KOPT-K1 (cell line): ENCODE results near the gene RNF212.
"Not testable (repeated sequence)": the region's sequence is repeated elsewhere in the genome, so short reads cannot be mapped to it uniquely, and the experiment has no call there.

ENCODE experiments used
- H3K27ac ChIP-seq: fragments of 200-600 bp; sonication (generic); 2 replicates; pipeline ENCODE4 v1.5.1; 2016; ENCODE audit warnings: antibody characterized with exemption, mild to moderate bottlenecking, low read depth, low read length; ENCODE audit not compliant: poor library complexity, severe bottlenecking
- H3K36me3 ChIP-seq: fragments of 200-600 bp; sonication (generic); 2 replicates; pipeline ENCODE4 v1.5.1; 2017; ENCODE audit warnings: antibody characterized with exemption, mild to moderate bottlenecking, low read length, moderate library complexity; ENCODE audit not compliant: insufficient read depth
- H3K9me3 ChIP-seq: fragments of 200-600 bp; sonication (generic); 2 replicates; pipeline ENCODE4 v1.5.1; 2017; ENCODE audit warnings: antibody characterized with exemption, low read length, mild to moderate bottlenecking; ENCODE audit not compliant: insufficient read depth, poor library complexity, severe bottlenecking

Gene RNF212

DNA sequence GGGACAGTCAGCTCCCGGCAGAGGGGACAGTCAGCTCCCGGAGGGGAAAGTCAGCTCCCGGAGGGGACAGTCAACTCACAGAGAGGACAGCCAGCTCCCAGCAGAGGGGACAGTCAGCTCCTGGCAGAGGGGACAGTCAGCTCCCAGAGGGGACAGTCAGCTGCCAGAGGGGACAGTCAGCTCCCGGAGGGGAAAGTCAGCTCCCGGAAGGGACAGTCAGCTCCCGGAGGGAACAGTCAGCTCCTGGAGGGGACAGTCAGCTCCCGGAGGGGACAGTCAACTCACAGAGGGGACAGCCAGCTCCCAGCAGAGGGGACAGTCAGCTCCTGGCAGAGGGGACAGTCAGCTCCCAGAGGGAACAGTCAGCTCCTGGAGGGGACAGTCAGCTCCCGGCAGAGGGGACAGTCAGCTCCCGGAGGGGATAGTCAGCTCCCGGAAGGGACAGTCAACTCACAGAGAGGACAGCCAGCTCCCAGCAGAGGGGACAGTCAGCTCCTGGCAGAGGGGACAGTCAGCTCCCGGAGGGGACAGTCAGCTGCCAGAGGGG, 58.6 kb downstream of the RNF212 start:
- not testable (repeated sequence) for H3K9me3 ChIP-seq, H3K27ac ChIP-seq, H3K36me3 ChIP-seq

DNA sequence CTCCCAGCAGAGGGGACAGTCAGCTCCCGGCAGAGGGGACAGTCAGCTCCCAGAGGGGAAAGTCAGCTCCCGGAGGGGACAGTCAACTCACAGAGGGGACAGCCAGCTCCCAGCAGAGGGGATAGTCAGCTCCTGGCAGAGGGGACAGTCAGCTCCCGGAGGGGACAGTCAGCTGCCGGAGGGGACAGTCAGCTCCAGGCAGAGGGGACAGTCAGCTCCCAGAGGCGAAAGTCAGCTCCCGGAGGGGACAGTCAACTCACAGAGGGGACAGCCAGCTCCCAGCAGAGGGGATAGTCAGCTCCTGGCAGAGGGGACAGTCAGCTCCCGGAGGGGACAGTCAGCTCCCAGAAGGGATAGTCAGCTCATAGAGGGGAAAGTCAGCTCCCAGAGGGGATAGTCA, 59.5 kb downstream of the RNF212 start:
- not testable (repeated sequence) for H3K9me3 ChIP-seq, H3K27ac ChIP-seq, H3K36me3 ChIP-seq

DNA sequence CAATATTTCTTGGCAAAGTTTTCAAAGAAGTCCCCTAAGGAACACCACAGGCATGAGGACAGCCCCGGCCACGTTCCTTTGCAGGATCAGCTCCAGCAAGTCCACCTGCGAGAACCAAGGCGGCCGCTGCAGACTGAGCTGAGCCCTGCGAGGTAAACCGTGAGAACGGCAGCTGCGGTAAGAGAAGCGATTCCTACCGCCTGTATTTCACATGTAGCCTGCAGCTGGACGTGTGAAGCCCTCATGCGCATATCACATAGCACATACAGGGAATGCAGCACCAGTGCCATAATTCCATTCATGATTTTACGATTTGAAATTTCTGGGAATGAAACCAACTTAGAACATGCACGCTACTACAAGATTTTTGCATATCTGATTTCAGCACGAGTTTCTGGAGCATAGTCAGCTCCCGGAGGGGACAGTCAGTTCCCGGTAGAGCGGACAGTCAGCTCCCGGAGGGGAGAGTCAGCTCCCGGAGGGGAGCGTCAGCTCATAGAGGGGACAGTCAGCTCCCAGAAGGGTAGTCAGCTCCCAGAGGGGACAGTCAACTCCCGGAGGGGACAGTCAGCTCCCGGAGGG, 60.2 kb downstream of the RNF212 start:
- no peaks in the 10 kb centered on the region for H3K36me3 ChIP-seq
- H3K27ac ChIP-seq, result no peak overlapping the region
- no peaks in the 10 kb centered on the region for H3K9me3 ChIP-seq

DNA sequence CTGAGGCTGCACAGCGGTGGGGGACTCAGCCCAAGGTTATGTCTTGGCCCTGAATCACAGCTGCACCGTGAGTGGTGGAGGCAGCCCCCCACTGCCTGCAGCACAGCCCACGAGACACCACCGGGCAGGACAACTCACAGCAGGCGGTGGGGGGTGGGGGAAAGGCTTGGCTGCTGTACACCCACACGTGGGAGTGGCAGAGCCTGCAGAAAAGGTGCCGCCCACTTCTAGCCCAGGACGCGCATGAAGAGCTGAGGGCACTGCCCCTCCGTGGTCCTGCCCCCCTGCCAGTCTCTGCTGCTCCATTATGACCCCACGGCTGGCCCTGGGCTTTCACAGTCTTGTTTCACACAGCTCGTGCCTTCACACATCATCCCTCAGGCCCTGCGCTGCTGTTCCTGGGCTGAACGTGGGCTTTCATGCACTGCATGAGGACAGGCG, 61.1 kb downstream of the RNF212 start:
- Histone ChIP-seq H3K9me3 (no peaks in the 10 kb centered on the region), H3K36me3 (no peaks in the 10 kb centered on the region), H3K27ac (no peak overlapping the region)

DNA sequence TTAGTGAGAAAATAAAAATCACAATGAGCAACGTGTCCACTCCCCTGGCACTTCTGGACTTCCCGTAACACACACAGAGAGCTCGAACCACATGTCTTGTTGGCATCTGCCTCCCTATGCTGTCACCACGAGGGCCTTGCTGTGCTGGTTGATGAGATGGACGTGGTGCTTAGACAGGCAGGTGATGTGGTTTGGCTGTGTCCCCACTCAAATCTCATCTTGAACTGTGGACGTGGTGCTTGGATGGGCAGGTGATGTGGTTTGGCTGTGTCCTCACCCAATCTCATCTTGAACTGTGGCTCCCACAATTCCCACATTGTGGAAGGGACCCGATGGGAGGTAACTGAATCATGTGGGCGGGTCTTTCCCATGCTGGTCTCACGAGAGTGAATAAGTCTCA, 61.9 kb downstream of the RNF212 start:
- Histone ChIP-seq H3K9me3 (no peaks in the 10 kb centered on the region), H3K36me3 (no peaks in the 10 kb centered on the region), H3K27ac (no peak overlapping the region)

DNA sequence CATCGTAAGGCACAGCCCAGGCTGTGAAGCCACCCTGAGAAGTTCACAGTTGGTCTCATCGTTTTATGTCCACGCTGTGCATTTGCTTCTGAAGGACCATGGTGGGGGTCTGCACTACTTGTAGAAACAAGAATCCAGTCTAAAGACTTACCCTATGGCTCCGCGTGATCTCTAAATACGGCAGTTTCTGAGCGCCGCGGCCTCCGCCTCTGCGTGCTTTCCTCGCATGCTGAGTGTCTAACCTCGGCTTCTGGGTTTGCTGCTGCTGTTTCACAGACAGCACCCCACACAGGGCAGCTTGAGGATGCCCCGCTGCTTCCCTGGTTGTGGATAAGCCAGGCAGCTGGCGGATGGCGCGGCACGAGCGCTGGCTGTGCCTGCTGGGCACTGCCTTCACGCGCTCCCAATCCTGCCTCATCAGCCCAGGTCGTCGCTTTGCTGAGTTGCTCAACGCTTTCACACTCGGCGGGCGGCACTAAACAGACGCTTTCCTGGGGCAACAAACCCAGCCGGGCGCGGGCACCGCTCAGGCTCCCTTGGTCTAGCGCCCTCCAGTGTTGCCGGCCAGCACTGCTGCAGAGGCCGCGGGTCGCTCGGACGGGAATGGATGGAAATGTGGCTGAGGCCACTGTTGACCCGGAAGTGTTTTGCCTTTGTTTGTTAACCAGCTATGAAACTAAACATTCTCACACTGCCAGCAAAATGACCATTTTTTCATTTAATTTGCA, 62.7 kb downstream of the RNF212 start:
- Histone ChIP-seq H3K27ac (no peak overlapping the region), H3K36me3 (no peaks in the 10 kb centered on the region), H3K9me3 (no peaks in the 10 kb centered on the region)

DNA sequence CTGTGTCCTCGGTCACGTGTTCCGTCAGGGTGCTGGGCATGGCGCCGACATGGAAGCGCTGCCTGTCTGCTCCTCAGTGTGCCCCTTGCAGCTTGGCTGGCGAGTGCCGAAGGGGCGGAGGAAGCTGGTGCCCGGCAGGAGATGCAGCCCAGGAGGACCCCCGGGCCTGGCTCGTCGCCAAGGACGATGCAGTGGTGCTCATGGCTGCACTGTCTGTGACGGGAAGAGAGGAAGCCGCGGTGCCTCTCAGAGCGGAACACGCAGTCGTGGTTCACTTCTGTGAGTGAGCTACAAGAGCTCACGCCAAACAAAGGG, 63.8 kb downstream of the RNF212 start:
- no peaks in the 10 kb centered on the region for H3K9me3 ChIP-seq
- no peaks in the 10 kb centered on the region for H3K36me3 ChIP-seq
- no peak overlapping the region for H3K27ac ChIP-seq

DNA sequence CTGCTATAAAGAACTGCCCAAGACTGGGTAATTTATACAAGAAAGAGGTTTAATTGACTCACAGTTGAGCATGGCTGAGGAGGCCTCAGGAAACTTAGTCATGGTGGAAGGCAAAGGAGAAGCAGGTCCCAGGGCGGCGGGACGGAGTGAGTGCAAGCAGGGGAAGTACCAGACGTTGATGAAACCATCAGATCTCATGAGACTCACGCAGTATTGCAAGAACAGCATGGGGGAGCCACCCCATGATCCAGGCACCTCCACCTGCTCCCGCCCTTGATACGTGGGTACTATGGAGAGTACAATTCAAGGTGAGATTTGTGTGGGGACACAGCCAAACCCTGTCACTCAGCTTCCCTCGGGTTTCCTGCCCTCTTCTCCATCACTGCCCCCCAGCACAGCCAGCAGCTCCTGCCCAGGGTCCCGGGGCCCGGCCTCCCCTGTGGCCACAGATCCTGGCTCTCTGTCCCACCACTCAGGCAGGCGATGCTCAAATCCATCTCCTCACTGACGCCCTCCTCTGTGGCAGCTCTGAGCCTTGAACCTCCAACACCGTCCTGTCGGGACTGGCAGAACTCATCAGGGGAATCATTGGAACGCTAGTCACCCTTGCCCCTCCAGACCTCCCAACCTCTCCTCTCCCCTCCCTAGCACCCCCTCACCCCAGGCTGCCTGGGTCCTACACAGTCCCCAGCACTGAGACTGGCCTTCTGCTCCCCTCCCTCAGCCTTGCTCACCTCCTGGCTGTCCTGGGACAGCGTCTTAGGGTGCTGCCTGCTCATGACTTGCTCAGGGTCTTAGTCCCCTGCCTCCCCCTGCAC, 64.4 kb downstream of the RNF212 start:
- H3K9me3 ChIP-seq, result no peaks in the 10 kb centered on the region
- H3K36me3 ChIP-seq, result no peaks in the 10 kb centered on the region
- H3K27ac ChIP-seq, result no peak overlapping the region

DNA sequence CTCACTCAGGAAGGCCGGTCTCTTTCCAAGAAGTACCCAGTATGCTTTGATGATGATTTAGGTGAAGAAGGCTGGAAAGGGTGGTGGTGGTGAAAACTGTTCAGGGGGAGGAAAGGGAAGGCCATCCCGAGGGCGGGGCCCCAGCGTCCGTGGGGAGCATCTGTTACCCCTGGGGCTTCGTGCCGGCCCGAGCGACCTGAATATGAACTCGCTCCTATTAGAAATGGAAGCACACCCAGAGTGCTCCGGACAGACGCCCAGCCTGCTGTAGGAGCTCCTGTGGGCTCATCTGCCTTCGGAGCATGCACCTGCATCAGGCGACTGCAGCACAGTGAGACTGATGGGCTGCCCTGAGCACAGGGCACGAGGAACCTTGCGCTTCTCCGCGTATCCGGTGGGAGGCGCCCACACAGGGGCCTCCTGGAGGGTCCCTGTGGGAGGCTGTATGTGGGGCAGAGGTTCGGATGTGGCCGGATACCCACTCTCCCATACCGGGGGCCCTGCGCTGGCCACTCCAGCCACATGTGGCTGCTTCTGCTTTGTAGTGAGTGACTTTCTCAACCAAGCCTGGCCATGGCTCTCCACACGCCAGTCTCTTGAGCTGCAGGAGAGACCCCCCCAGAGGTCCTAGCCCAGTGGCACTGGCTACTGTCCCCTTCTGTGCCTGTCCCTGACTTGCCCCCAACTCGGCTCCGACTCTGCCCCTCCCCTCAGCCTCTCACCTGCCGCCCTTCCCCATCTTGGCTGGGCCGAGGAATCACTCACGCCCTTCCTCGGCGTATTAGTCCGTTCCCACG, 65.2 kb downstream of the RNF212 start:
- Histone ChIP-seq H3K9me3 (no peaks in the 10 kb centered on the region), H3K27ac (no peak overlapping the region), H3K36me3 (no peaks in the 10 kb centered on the region)

DNA sequence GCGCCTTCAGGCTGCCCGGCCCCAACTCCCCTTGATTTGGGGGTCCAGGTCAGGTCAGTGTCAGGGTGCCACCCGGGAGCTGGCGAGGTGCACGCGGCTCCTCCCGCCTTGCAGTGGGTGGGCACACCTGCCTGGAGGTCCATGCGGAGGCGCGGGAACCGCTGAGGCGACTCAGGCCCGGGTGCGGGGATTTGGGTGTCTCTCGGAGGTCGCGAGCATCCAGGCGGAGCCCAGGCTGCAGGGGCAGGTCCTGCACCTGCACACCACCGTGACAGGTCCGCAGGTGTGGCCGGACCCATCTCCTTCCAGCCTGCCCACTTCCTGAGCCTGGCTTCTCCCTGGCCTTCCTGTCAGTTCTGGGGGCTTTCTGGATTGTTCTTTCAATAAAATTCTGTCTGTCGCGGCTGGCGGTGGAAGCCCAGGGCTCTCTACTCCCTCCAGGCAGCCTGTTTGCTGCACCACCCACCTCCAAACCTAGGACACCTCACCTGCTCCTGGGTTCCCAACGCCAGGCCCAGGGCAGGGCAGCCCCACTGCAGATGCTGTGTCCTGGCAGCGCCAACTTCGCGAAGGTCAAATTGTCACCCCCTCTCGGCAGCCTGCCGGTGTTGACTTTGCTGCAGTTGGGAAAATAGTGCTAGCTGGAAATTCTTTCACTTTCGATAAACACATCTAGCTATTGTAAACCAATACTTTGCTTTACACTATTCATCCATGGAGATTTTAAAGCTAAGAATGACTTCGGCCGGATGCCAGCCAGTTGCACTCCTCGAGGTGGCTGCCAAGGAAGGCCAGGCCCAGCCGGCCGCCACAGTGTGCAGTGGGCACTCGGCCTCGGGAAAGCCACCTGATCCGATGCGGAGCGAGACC, 66.0 kb downstream of the RNF212 start:
- no peaks in the 10 kb centered on the region for H3K9me3 ChIP-seq
- H3K36me3 ChIP-seq, result no peaks in the 10 kb centered on the region
- H3K27ac ChIP-seq, result no peak overlapping the region

DNA sequence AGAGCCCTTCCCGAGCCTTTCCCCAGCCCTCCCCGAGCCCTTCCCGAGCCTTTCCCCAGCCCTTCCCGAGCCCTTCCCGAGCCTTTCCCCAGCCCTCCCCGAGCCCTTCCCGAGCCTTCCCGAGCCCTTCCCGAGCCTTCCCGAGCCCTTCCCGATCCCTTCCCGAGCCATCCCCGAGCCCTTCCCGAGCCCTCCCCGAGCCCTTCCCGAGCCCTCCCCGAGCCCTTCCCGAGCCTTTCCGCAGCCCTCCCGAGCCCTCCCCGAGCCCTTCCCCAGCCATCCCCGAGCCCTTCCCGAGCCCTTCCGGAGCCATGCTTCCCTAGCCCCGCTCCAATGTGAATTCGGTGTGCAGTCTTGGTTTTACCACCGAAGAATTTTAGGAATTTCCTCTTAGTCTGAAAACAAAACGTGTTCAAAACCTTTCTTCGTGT, 66.8 kb downstream of the RNF212 start:
- not testable (repeated sequence) for H3K9me3 ChIP-seq, H3K27ac ChIP-seq, H3K36me3 ChIP-seq

DNA sequence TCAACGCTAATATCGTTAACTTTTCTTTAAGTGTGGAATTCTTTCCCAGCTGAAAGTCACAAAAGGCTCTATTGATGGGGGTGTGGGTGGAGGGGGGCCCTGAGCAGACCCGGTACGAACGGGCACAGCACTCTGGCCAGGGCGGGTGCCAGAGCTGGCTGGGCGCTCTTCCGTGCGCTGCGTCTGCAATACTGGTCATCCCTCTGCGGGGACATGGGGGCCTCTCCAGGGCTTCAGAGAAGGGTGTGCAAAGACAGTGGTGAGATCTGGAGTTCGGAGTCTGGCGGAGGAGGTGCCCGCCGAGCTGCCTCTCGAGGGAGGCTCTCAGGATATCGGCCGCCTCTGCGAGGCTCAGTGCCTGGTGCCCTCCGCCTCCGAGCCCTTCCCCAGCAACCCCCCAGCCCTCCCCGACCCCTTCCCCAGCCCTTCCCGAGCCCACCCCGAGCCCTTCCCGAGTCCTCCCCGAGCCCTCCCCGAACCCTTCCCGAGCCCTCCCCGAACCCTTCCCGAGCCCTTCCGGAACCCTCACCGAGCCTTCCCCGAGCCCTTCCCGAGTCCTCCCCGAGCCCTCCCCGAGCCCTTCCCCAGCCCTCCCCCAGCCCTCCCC, 67.7 kb downstream of the RNF212 start:
- Histone ChIP-seq H3K9me3 (no peaks in the 10 kb centered on the region), H3K36me3 (no peaks in the 10 kb centered on the region), H3K27ac (no peak overlapping the region)

DNA sequence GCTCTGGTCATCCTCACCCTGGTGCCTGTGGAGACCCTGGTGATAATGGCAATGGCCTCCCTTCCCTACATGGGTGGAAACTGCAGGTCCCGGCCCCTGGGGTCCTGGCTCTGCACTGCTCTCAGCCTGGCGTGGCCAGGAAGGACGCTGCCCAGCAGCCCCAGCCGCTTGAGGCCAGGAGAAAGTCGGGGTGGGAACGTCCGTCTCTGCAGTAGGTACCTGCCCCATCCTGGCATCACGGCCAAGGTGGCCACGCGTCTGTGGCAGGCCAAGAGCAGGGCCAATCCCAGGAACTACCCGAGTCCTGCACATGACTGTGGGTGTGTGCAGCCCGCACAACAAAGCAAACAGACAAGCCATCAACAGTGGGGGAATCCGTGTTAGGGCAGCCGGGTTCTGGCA, 68.2 kb downstream of the RNF212 start:
- Histone ChIP-seq H3K9me3 (no peaks in the 10 kb centered on the region), H3K36me3 (no peaks in the 10 kb centered on the region), H3K27ac (no peak overlapping the region)
